ENCODE measurements around the gene HBA2.
"Not testable (repeated sequence)": the region's sequence is repeated elsewhere in the genome, so short reads cannot be mapped to it uniquely, and the experiment has no call there.

HBA2 gene

GRCh38 chr16:172374-172941 is at the start of gene HBA2:
HBA2 (plus strand) TSS chr16:172876; CDS start chr16:172913, 37 bp downstream.
- not testable (repeated sequence) for DNase-seq (ENCODE audit: low read depth in 2 of 2)

DNA sequence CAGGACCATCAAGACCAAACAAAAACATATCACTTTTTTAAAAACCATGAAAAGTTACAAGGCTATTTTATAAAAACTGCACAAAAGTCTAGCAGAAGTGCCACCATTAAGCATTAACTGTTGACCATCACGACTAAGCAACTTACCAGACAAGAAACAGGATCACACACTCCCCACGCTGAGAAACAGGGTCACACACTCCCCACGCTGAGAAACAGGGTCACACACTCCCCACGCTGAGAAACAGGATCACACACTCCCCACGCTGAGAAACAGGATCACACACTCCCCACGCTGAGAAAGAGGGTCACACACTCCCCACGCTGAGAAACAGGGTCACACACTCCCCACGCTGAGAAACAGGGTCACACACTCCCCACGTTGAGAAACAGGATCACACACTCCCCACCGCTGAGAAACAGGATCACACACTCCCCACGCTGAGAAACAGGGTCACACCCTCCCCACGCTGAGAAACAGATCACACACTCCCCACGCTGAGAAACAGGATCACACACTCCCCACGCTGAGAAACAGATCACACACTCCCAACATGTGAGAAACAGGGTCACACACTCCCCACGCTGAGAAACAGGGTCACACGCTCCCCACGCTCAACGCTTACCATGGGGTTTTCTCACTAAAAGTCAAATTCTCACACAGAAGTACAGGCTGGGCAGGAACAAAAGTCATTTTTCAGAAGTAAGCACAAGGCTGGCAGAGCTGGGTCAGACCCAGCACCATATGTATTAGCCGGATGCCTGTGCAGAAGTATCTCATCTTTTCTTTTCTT is 48.9 kb upstream of the HBA2 start:
- not testable (repeated sequence) for DNase-seq (ENCODE audit: low read depth in 2 of 2)

GRCh38 chr16:125011-125410 is 47.7 kb upstream of the HBA2 start:
- no peak for DNase-seq (ENCODE audit: low read depth in 2 of 2)

- DNase-seq (ENCODE audit: low read depth in 2 of 2) = no peak
Measured at GRCh38 chr16:129075-129474, 43.6 kb upstream of the HBA2 start.

DNA sequence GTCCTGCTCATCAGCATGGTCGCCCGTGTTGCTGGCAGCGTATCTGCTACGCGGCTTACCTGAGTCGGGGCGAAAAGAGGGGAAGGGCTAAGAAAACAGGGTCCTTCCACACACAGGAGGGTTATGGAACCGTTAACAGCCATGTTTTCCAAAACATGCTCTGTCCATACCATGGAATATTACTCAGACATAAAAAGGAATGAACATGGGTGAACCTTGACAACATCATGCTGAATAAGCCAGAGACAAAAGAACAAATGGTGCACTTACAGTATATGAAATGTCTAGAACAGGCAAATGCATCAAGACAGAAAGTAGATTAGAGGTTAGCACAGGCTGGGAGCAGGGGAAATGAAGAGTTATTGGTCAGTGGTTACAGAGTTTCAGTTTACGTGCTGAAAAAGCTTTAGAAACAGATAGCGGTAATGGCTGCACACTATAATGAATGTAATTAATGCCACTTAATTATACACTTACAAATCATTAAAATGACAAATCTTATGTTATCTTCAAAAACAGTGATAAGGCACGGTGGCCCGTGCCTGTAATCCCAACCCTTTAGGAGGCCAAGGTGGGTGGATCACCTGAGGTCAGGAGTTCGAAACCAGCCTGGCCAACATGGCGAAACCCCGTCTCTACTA is 42.0 kb upstream of the HBA2 start:
- no peak for DNase-seq (ENCODE audit: low read depth in 2 of 2)

DNA sequence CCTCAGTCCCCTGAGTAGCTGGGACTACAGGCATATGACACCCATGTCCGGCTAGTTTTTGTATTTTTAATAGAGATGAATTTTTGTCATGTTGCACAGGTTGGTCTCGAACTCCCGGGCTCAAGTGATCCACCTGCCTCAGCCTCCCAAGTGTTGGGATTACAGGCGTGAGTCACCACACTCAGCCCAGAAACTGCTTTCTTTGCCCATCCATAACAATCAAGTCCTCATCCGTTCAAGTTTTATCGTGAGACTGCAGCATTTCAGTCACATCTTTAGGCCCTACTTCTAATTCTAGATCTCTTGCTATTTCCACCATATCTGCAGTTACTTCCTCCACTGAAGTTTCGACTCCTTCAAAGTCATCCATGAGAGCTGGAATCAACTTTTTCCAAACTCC is 40.6 kb upstream of the HBA2 start:
- DNase-seq (ENCODE audit: low read depth in 2 of 2) = no peak

- no peak for DNase-seq (ENCODE audit: low read depth in 2 of 2)
Measured at GRCh38 chr16:133716-134115, 39.0 kb upstream of the HBA2 start.

DNA sequence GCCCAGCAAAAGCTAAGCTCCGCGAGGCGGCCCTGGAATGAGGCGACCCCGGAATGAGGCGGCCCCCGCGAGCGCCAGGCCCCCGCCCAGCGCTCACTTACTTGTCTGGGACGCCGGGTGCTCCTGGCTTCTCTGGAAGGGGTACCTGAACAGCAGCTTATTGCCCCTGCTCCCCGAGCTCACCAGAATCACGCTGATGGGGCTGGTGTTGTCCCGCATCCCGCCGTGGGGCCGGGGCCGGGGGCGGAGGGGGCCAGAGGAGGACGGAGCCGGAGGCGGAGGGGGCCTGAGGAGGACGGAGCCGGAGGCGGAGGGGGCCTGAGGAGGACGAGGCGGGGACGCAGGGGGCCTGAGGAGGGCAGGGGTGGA is 34.6 kb upstream of the HBA2 start:
- DNase-seq (ENCODE audit: low read depth in 2 of 2) = peak in 1 of 2 donors; percentile 21

GRCh38 chr16:140175-140857 is 32.4 kb upstream of the HBA2 start:
- no peak for DNase-seq (ENCODE audit: low read depth in 2 of 2)

DNA sequence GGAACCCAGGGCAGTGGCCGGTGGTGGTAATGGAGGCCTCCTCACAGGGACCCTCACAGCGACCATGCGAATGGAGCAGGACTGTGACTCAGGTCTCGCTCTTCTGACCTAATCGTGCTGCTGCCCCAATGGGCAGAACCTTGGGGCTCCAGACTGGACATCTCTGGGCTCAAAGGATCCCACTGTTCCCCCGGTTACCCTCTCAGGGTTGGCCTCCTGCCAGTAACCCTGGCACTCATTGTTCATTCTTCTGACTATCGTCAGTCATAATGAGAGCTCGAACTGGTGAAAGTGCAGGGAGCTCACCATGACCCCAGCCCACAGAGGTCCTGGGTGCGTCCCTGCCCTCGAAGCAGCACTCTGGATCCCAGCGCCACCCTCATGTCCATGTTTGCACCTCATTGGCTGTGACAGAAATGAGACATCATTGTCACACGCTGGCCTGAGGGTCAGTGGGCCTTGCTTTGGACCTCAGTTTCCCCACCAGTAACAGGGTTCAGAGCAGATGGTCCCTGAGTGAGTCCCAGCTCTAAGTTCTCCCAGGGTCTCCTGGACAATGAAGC is 30.2 kb upstream of the HBA2 start:
- DNase-seq (ENCODE audit: low read depth in 2 of 2) = no peak

DNA sequence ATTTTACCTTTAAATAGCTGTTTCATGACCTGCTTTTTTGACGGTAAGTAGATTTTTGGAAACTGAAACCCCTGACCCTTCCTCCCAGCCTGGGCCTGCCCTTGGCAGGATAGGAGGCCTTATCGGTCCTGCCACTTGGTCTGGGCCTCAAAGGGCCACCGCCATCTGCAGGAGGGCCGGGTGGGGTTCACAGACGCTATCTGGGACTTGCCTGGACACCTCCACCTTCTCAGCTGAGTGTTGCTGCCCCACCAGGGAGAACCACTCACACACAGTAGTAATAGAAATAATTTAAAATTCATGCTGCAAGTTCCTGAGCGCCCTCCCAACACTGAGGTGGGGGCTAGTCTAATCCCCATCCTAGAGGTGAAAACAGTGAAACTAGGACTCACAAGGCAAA is 29.6 kb upstream of the HBA2 start:
- no peak for DNase-seq (ENCODE audit: low read depth in 2 of 2)

- DNase-seq (ENCODE audit: low read depth in 2 of 2) = no peak
Measured at GRCh38 chr16:143456-143855, 29.2 kb upstream of the HBA2 start.

DNA sequence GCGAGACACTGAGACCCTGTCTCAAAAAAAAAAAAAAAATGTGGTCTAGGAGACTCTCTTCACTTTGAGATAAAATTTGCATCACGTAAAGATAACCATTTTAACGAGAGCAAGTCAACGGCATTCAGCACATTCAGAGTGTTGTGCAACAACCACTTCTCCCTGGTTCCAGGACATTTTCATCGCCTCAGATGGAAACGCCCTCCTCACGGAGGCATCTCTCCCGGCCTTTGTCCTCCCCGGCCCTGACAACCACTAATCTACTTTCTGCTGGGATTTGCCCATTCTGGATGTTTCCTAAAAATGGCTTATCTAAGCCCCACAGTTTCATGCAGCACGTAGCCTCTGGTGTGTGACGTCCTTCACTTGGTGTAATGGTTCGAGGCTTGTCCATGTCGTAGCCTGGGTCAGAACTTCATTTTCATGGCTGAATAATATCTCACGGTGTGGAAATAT is 27.9 kb upstream of the HBA2 start:
- no peak for DNase-seq (ENCODE audit: low read depth in 2 of 2)

DNA sequence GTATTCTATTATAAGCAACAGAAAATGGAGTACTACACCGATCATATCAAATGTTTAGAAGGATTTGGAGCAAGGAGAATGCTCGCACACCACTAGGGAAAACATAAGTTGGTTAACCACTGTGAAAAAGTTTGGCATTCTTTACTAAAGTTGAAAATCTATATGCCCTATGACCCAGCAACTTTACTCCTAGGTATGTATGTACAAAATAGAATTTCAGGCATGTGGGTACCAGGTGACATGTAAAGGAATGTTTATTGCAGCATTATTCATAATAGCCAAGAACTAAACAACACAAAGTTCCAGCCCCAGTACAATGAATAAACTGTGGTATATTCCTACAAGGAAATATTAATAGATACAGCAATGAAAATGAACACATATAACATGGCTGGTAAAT is 26.0 kb upstream of the HBA2 start:
- DNase-seq (ENCODE audit: low read depth in 2 of 2) = no peak

- DNase-seq (ENCODE audit: low read depth in 2 of 2) = no peak
Measured at GRCh38 chr16:149024-149660, 23.5 kb upstream of the HBA2 start.

- DNase-seq (ENCODE audit: low read depth in 2 of 2) = no peak
Measured at GRCh38 chr16:152141-153128, 20.2 kb upstream of the HBA2 start, which contains the start of gene HBZ. HBZ (plus strand) TSS chr16:152644; CDS start chr16:152910, 266 bp downstream.

- DNase-seq (ENCODE audit: low read depth in 2 of 2) = not testable (repeated sequence)
Measured at GRCh38 chr16:153129-153521, 19.6 kb upstream of the HBA2 start.

DNA sequence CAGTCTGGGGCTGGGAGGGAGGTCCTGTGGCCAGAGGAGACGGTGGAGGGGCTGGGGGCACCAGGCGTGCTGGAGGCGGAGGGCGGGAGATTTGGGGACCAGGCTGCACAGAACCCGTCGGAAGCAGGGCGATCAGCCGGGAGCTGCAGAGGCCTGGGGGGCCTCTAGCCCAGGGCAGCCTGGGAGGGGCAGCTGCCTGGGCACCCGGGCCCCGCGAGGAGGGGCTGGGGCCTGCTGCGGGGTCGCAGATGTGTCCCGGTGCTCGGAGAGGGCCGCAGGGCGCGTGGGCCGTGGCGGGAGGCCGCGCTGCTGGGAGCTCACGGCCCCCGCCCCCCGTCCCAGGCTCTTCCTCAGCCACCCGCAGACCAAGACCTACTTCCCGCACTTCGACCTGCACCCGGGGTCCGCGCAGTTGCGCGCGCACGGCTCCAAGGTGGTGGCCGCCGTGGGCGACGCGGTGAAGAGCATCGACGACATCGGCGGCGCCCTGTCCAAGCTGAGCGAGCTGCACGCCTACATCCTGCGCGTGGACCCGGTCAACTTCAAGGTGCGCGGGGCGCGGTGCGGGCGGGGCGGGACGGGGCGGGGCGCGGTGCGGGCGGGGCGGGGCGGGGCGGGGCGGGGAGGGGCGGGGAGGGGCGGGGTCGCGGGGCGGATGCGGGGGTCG is 19.0 kb upstream of the HBA2 start:
- not testable (repeated sequence) for DNase-seq (ENCODE audit: low read depth in 2 of 2)

DNA sequence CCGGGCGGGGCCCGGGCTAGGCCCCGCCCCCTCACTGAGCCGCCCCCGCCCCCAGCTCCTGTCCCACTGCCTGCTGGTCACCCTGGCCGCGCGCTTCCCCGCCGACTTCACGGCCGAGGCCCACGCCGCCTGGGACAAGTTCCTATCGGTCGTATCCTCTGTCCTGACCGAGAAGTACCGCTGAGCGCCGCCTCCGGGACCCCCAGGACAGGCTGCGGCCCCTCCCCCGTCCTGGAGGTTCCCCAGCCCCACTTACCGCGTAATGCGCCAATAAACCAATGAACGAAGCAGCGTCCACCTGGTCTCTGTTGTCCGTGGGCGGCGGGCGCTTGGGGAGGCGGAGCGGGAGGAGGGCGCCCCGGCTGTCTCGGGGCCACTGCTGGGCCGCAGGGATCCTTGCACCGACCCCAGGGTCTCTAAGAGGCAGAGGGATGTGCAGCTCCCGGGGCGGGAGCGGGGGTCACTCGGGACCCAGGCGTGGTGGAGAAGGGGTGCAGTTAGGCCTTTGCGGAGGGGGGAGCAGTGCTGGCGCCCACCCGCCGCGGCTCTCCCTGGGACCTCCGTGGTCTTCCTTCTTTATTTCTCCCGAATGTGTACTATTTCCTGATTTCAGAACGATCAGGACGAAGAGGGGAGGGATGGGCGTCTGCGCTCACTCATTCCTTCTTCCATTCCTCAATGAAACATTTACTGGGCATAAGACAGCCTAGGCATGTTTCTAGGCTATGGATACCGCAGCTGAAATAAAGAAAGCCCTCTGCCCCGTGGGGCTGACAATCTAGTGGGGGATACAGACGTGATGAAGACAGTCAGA is 18.3 kb upstream of the HBA2 start:
- no peak for DNase-seq (ENCODE audit: low read depth in 2 of 2)
